Measurements from ENCODE around the gene SORCS2. TPM values are rescaled to one million over a fixed set of nuclear protein-coding genes. Genes with fewer than 3 reads are reported as not detected.

Gene SORCS2
- total and polyA plus RNA-seq, 2 donors (not counting 1 experiment from before 2014, with no cell fraction given): not detected

DNA sequence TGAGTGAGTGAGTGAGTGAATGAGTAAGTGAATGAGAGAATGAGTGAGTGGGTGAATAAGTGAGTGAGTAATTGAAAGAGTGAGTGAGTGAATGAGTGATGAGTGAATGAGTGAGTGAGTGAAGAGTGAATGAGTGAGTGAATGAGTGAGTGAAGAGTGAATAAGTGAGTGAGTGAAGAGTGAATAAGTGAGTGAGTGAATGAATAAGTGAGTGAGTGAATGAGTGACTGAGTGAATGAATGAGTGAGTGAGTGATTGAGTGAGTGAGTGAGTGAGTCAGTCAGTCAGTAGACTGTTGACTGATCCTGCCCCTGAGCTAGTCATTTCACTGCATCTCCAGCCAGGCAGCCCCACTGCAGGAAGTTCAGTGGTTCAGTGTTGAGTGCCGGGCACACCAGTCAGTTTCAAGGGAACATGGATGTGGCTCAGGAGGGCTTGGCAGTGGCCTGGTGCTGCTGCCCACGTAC, 470.8 kb downstream of the SORCS2 start:
- H2AFZ ChIP-seq (ENCODE audit: insufficient read depth, low read depth, low read length, poor library complexity, severe bottlenecking): no peak overlapping the region
- H3K4me1 Mint-ChIP-seq: no peaks in the 10 kb centered on the region
- no peaks in the 10 kb centered on the region for H3K36me3 ChIP-seq (replicated peaks in 1 of 2; ENCODE audit: control extremely low read depth in 1 of 2, control insufficient read depth in 1 of 2, extremely low read depth in 1 of 2, insufficient read depth in 2 of 2, low read length in 1 of 2)
- H3K4me3 ChIP-seq (ENCODE audit: control extremely low read depth in 1 of 5, extremely low read depth in 1 of 5, insufficient read depth in 1 of 5, low read depth in 2 of 5, low read length in 4 of 5): no peak overlapping the region
- WGBS (ENCODE audit: insufficient coverage): 50% methylated on average over 2 of the region's 2 CpGs
- H4K20me1 ChIP-seq (ENCODE audit: control insufficient read depth, insufficient read depth, low read length, poor library complexity, severe bottlenecking): no peaks in the 10 kb centered on the region
- no peak overlapping the region for H3K4me3 Mint-ChIP-seq
- CTCF ChIA-PET: no interaction called here
- POLR2A ChIA-PET: no interaction called here
- no peak for TF ChIP-seq EZH2 (IDR thresholded peaks at IDR 0.05; ENCODE audit: borderline replicate concordance, insufficient read depth, low read depth, low read length, poor library complexity, severe bottlenecking)
- TF ChIP-seq, protein P1, sequence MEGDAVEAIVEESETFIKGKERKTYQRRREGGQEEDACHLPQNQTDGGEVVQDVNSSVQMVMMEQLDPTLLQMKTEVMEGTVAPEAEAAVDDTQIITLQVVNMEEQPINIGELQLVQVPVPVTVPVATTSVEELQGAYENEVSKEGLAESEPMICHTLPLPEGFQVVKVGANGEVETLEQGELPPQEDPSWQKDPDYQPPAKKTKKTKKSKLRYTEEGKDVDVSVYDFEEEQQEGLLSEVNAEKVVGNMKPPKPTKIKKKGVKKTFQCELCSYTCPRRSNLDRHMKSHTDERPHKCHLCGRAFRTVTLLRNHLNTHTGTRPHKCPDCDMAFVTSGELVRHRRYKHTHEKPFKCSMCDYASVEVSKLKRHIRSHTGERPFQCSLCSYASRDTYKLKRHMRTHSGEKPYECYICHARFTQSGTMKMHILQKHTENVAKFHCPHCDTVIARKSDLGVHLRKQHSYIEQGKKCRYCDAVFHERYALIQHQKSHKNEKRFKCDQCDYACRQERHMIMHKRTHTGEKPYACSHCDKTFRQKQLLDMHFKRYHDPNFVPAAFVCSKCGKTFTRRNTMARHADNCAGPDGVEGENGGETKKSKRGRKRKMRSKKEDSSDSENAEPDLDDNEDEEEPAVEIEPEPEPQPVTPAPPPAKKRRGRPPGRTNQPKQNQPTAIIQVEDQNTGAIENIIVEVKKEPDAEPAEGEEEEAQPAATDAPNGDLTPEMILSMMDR (IDR thresholded peaks at IDR 0.05): no peak
- H3K79me2 ChIP-seq (ENCODE audit: control insufficient read depth, insufficient read depth, low read length): no peaks in the 10 kb centered on the region
- intact Hi-C loops (cut with micrococcal nuclease): no loop called here
- DNase-seq (no peak), ATAC-seq (ENCODE audit: low read depth) (no peak)
- H3K4me2 ChIP-seq (replicated peaks; ENCODE audit: low read depth, low read length, poor library complexity, severe bottlenecking): no peak overlapping the region
- H3K9me3 Mint-ChIP-seq (ENCODE audit: insufficient read depth): no peaks in the 10 kb centered on the region
- H3K9ac ChIP-seq (ENCODE audit: low read length): no peak overlapping the region
- no peak overlapping the region for H3K27ac ChIP-seq (ENCODE audit: low read length in 2 of 2)
- H3K27ac Mint-ChIP-seq: no peak overlapping the region
- H3K27me3 Mint-ChIP-seq: no peaks in the 10 kb centered on the region
- peaks cover 0 to 15% (median 0%) of the 10 kb centered on the region in 3 donors for H3K9me3 ChIP-seq (ENCODE audit: control extremely low read depth in 1 of 3, control insufficient read depth in 2 of 3, insufficient read depth in 1 of 3, low read length in 2 of 3)
- H3K4me1 ChIP-seq (ENCODE audit: control insufficient read depth in 2 of 2, insufficient read depth in 2 of 2, low read length in 2 of 2): no peaks in the 10 kb centered on the region
- no peaks in the 10 kb centered on the region for H3K27me3 ChIP-seq (replicated peaks in 1 of 4; ENCODE audit: control extremely low read depth in 1 of 4, control insufficient read depth in 3 of 4, insufficient read depth in 4 of 4, low read length in 3 of 4)

DNA sequence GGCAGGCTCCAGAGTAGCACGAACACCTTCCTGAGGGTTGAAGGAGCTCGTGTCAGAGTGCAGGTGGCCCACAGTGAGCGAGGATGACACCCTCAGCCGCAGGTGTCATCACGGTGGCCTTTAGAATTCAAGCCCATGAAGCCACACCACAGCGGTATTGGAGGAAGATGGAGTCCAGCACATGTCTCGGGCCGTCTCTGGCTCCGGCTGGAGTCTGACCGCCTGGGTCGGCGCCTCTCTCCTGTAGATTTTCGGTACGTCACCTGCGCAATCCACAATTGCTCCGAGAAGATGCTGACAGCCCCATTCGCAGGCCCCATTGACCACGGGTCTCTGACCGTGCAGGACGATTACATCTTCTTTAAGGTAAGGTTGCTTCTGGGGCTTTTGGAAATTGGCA, 471.8 kb downstream of the SORCS2 start:
- CTCF ChIA-PET: no interaction called here

More for the DNA sequence above, 471.8 kb downstream of the SORCS2 start:
- H3K27ac ChIP-seq (ENCODE audit: low read length in 2 of 2): no peak overlapping the region
- POLR2A ChIA-PET: no interaction called here
- no peak overlapping the region for H2AFZ ChIP-seq (ENCODE audit: insufficient read depth, low read depth, low read length, poor library complexity, severe bottlenecking)
- peaks cover 0 to 19% (median 0%) of the 10 kb centered on the region in 3 donors for H3K9me3 ChIP-seq (ENCODE audit: control extremely low read depth in 1 of 3, control insufficient read depth in 2 of 3, insufficient read depth in 1 of 3, low read length in 2 of 3)
- no peaks in the 10 kb centered on the region for H3K4me1 ChIP-seq (ENCODE audit: control insufficient read depth in 2 of 2, insufficient read depth in 2 of 2, low read length in 2 of 2)
- no peaks in the 10 kb centered on the region for H4K20me1 ChIP-seq (ENCODE audit: control insufficient read depth, insufficient read depth, low read length, poor library complexity, severe bottlenecking)
- TF ChIP-seq EZH2 (IDR thresholded peaks at IDR 0.05; ENCODE audit: borderline replicate concordance, insufficient read depth, low read depth, low read length, poor library complexity, severe bottlenecking): no peak
- TF ChIP-seq, protein P1 (IDR thresholded peaks at IDR 0.05): no peak
- ATAC-seq (ENCODE audit: low read depth) (no peak), DNase-seq (no peak)
- Mint-ChIP-seq H3K4me1 (no peaks in the 10 kb centered on the region), H3K4me3 (no peak overlapping the region), H3K27me3 (no peaks in the 10 kb centered on the region), H3K9me3 (ENCODE audit: insufficient read depth) (no peaks in the 10 kb centered on the region), H3K27ac (no peak overlapping the region)
- intact Hi-C loops (cut with micrococcal nuclease): no loop called here
- H3K4me2 ChIP-seq (replicated peaks; ENCODE audit: low read depth, low read length, poor library complexity, severe bottlenecking): no peak overlapping the region
- H3K36me3 ChIP-seq (replicated peaks in 1 of 2; ENCODE audit: control extremely low read depth in 1 of 2, control insufficient read depth in 1 of 2, extremely low read depth in 1 of 2, insufficient read depth in 2 of 2, low read length in 1 of 2): no peaks in the 10 kb centered on the region
- H3K9ac ChIP-seq (ENCODE audit: low read length): no peak overlapping the region
- no peak overlapping the region for H3K4me3 ChIP-seq (ENCODE audit: control extremely low read depth in 1 of 5, extremely low read depth in 1 of 5, insufficient read depth in 1 of 5, low read depth in 2 of 5, low read length in 4 of 5)
- H3K27me3 ChIP-seq (replicated peaks in 1 of 4; ENCODE audit: control extremely low read depth in 1 of 4, control insufficient read depth in 3 of 4, insufficient read depth in 4 of 4, low read length in 3 of 4): no peaks in the 10 kb centered on the region
- WGBS (ENCODE audit: insufficient coverage): 83% methylated on average over 13 of the region's 20 CpGs
- H3K79me2 ChIP-seq (ENCODE audit: control insufficient read depth, insufficient read depth, low read length): no peaks in the 10 kb centered on the region
